Measurements from ENCODE around the gene AMBN.

AMBN gene

DNA sequence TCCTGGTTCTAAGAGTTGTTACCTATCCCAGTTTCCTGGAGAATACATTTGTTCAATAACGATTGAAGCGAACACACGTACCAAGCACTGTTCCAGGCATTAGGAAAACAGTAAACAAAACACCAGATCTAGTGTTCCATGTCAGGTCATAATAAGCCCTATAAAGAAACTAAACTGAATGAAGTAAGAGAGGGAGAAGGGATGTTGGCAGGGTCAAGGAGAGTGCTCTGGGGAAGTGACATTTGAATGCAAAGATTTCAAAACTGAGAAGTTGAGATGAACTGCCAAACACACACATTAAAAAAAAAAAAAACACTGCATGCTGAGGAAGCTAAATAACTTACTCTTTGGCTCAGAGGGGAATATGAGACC is 22.1 kb downstream of the AMBN start:
- H3K27ac ChIP-seq (ENCODE audit: poor library complexity, severe bottlenecking): no peak overlapping the region
- H3K36me3 ChIP-seq (ENCODE audit: low read depth): no peaks in the 10 kb centered on the region
- H3K4me3 ChIP-seq (ENCODE audit: severe bottlenecking): no peak overlapping the region
- TF ChIP-seq, protein P1, sequence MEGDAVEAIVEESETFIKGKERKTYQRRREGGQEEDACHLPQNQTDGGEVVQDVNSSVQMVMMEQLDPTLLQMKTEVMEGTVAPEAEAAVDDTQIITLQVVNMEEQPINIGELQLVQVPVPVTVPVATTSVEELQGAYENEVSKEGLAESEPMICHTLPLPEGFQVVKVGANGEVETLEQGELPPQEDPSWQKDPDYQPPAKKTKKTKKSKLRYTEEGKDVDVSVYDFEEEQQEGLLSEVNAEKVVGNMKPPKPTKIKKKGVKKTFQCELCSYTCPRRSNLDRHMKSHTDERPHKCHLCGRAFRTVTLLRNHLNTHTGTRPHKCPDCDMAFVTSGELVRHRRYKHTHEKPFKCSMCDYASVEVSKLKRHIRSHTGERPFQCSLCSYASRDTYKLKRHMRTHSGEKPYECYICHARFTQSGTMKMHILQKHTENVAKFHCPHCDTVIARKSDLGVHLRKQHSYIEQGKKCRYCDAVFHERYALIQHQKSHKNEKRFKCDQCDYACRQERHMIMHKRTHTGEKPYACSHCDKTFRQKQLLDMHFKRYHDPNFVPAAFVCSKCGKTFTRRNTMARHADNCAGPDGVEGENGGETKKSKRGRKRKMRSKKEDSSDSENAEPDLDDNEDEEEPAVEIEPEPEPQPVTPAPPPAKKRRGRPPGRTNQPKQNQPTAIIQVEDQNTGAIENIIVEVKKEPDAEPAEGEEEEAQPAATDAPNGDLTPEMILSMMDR (IDR thresholded peaks at IDR 0.05; ENCODE audit: poor library complexity, severe bottlenecking): no peak
- H3K27me3 ChIP-seq (ENCODE audit: insufficient read depth, poor library complexity, severe bottlenecking): no peaks in the 10 kb centered on the region
- H3K4me1 ChIP-seq (ENCODE audit: insufficient read depth, poor library complexity, severe bottlenecking): no peaks in the 10 kb centered on the region
- DNase-seq (ENCODE audit: low spot score) (no peak), ATAC-seq (ENCODE audit: low read depth) (no peak)
- H3K9me3 ChIP-seq (ENCODE audit: severe bottlenecking): no peaks in the 10 kb centered on the region

DNA sequence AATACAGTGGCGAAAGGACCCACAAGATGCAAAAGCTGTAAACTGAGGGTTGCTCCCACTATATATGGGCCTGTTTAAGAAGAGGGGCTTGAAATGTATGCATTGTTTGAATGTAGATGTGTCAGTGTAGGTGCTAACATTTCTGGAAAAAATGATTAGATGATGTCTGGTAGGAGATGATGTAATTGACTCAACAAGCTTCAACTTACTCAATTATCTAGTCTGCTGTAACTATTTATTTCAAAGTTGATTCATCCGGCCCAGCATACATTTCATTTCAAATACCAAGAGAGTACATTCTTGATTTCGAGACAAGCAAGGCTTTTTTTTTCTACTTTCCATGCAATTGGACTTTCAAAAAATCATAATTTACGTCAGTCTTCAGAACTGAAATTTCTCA is 27.2 kb downstream of the AMBN start:
- Histone ChIP-seq H3K4me3 (ENCODE audit: severe bottlenecking) (no peak overlapping the region), H3K9me3 (ENCODE audit: severe bottlenecking) (no peaks in the 10 kb centered on the region), H3K27ac (ENCODE audit: poor library complexity, severe bottlenecking) (no peak overlapping the region), H3K27me3 (ENCODE audit: insufficient read depth, poor library complexity, severe bottlenecking) (no peaks in the 10 kb centered on the region), H3K4me1 (ENCODE audit: insufficient read depth, poor library complexity, severe bottlenecking) (no peaks in the 10 kb centered on the region), H3K36me3 (ENCODE audit: low read depth) (no peaks in the 10 kb centered on the region)
- ATAC-seq (ENCODE audit: low read depth): no peak
- DNase-seq (ENCODE audit: low spot score): no peak
- TF ChIP-seq, protein P1 (IDR thresholded peaks at IDR 0.05; ENCODE audit: poor library complexity, severe bottlenecking): no peak

DNA sequence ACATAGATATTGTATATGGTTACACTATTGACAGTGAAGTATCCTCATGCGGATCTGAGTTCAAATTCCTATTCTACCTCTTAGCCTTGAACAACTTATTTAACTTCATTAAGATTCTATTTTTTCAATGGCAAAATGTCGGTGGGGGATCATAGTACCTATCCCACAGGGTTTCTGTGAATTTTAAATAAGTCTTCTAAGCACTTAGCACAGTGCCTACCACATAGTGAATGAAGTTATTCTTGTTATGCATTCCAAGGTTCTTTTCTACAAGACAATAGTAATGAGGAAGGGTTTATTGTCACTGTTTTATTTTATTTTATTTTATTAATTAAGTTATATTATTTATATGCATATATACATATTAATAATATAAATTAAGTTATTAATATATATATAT is 27.7 kb downstream of the AMBN start:
- no peaks in the 10 kb centered on the region for H3K36me3 ChIP-seq (ENCODE audit: low read depth)
- H3K27ac ChIP-seq (ENCODE audit: poor library complexity, severe bottlenecking): no peak overlapping the region
- TF ChIP-seq, protein P1 (IDR thresholded peaks at IDR 0.05; ENCODE audit: poor library complexity, severe bottlenecking): no peak
- DNase-seq (ENCODE audit: low spot score) (no peak), ATAC-seq (ENCODE audit: low read depth) (no peak)
- no peaks in the 10 kb centered on the region for H3K27me3 ChIP-seq (ENCODE audit: insufficient read depth, poor library complexity, severe bottlenecking)
- H3K4me1 ChIP-seq (ENCODE audit: insufficient read depth, poor library complexity, severe bottlenecking): no peaks in the 10 kb centered on the region
- no peak overlapping the region for H3K4me3 ChIP-seq (ENCODE audit: severe bottlenecking)
- no peaks in the 10 kb centered on the region for H3K9me3 ChIP-seq (ENCODE audit: severe bottlenecking)

DNA sequence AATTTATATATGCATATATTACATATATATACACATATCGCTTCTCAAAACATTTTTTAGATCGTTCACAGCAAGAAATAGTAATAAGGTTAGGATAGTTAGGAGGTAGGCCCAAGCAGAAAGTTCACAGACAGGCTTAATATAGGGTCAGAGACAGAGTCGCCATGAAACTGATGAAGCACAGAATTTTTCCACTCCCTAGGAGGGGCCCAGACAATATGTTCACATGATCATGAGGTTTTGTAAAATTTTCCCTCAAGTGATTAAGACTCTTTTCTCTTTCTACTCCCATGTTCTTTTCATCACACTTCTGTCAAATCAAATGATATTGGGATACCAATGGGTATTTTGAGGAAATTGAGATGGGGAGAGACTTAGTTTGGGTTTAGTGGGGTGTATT is 31.3 kb downstream of the AMBN start:
- no peak for DNase-seq (ENCODE audit: low spot score)
- no peaks in the 10 kb centered on the region for H3K27me3 ChIP-seq (ENCODE audit: insufficient read depth, poor library complexity, severe bottlenecking)
- no peak overlapping the region for H3K27ac ChIP-seq (ENCODE audit: poor library complexity, severe bottlenecking)
- no peak for ATAC-seq (ENCODE audit: low read depth)
- H3K4me1 ChIP-seq (ENCODE audit: insufficient read depth, poor library complexity, severe bottlenecking): no peaks in the 10 kb centered on the region
- no peak overlapping the region for H3K4me3 ChIP-seq (ENCODE audit: severe bottlenecking)
- TF ChIP-seq, protein P1 (IDR thresholded peaks at IDR 0.05; ENCODE audit: poor library complexity, severe bottlenecking): no peak
- H3K36me3 ChIP-seq (ENCODE audit: low read depth): no peaks in the 10 kb centered on the region
- no peaks in the 10 kb centered on the region for H3K9me3 ChIP-seq (ENCODE audit: severe bottlenecking)

DNA sequence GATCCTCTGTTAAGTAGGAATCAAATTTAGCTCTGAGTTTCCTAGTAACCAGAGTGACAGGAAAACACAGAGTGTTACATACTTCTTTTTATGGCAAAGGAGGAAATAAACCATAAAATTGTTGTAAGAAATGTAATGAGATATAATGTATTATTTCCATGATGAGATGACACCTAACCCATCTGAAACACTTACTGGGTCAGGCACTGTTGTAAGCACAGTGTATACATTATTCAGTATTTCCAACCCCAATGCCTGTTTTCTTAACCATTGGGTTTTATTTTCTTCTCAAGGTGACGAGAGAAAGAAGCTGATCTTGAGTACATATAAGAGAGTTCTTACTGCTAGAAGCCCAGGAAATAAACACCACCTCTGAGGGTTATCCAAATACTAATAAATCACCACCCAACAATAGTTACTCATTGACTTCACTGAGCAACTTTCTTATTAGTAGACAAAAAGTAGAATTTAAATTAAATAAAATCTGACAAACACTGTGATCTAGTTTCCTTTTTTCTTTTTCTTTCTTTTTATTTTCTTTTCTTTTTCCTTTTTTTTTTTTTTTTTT is 32.3 kb downstream of the AMBN start:
- no peak for DNase-seq (ENCODE audit: low spot score)
- TF ChIP-seq, protein P1 (IDR thresholded peaks at IDR 0.05; ENCODE audit: poor library complexity, severe bottlenecking): no peak
- ATAC-seq (ENCODE audit: low read depth): no peak
- H3K4me3 ChIP-seq (ENCODE audit: severe bottlenecking): no peak overlapping the region
- no peaks in the 10 kb centered on the region for H3K4me1 ChIP-seq (ENCODE audit: insufficient read depth, poor library complexity, severe bottlenecking)
- H3K9me3 ChIP-seq (ENCODE audit: severe bottlenecking): no peaks in the 10 kb centered on the region
- H3K27me3 ChIP-seq (ENCODE audit: insufficient read depth, poor library complexity, severe bottlenecking): no peaks in the 10 kb centered on the region
- H3K36me3 ChIP-seq (ENCODE audit: low read depth): no peaks in the 10 kb centered on the region
- no peak overlapping the region for H3K27ac ChIP-seq (ENCODE audit: poor library complexity, severe bottlenecking)

All from RWPE2 (cell line).